ENCODE measurements around the gene FAAP20.

Gene FAAP20

DNA sequence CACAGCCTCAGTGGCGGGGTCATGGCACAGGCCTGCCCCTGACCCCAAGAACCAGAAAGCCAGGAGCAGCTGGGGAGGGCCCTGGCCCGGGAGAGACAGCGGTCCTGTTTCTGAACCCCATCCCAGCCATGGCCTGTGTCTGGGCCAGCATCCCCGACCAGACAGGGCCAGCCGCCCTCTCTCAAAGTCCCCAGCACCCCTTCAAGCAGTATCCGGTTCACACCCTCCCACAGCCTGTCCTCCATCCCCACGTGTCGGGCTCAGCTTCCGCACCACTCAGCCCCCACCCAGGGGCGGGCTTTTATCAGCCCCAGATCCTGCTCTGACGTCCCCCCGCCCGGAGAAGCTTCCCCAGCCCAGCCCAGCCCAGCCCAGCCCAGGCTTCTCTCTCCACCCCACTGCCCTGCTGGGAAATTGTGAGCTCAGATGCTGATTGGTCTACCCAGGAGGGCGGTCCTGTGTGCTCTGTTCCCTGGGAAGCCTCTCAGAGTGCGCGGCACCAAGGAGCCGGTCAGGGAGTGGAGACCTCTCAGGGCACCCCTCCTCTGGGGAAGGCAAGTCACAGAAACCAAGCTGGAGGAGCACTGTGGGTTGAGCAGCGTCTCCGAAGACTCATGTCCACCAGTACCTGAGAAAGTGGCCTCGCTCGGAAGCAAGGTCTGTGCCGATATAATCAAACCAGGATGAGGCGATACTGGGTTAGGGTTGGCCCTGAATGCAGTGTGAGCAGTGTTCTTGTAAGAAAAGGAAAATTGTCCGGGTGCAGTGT is 4.7 kb upstream of the FAAP20 start:
- TF ChIP-seq BACH2 (CRISPR knock-in tag; IDR thresholded peaks at IDR 0.05; ENCODE audit: borderline replicate concordance) (no peak), ZNF70 (CRISPR knock-in tag; IDR thresholded peaks at IDR 0.05) (no peak), ZNF565 (CRISPR knock-in tag; conservative IDR thresholded peaks at IDR 0.05; ENCODE audit: low read depth) (no peak), PPARA (CRISPR knock-in tag; IDR thresholded peaks at IDR 0.05; ENCODE audit: borderline replicate concordance) (no peak), CSDC2 (CRISPR knock-in tag; IDR thresholded peaks at IDR 0.05) (no peak), ZFP30 (CRISPR knock-in tag; IDR thresholded peaks at IDR 0.05) (no peak), ZNF8 (CRISPR knock-in tag; IDR thresholded peaks at IDR 0.05) (no peak), RARB (CRISPR knock-in tag; IDR thresholded peaks at IDR 0.05) (no peak), ZFP3 (CRISPR knock-in tag; IDR thresholded peaks at IDR 0.05) (no peak), TOX (CRISPR knock-in tag; IDR thresholded peaks at IDR 0.05; ENCODE audit: borderline replicate concordance) (no peak), GLIS3 (CRISPR knock-in tag; IDR thresholded peaks at IDR 0.05) (no peak), ESRRG (CRISPR knock-in tag; IDR thresholded peaks at IDR 0.05) (no peak)
- TF ChIP-seq, protein P1, sequence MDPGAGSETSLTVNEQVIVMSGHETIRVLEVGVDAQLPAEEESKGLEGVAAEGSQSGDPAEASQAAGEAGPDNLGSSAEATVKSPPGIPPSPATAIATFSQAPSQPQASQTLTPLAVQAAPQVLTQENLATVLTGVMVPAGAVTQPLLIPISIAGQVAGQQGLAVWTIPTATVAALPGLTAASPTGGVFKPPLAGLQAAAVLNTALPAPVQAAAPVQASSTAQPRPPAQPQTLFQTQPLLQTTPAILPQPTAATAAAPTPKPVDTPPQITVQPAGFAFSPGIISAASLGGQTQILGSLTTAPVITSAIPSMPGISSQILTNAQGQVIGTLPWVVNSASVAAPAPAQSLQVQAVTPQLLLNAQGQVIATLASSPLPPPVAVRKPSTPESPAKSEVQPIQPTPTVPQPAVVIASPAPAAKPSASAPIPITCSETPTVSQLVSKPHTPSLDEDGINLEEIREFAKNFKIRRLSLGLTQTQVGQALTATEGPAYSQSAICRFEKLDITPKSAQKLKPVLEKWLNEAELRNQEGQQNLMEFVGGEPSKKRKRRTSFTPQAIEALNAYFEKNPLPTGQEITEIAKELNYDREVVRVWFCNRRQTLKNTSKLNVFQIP (CRISPR knock-in tag; IDR thresholded peaks at IDR 0.05; ENCODE audit: borderline replicate concordance, low read depth): no peak
- TF ChIP-seq, protein P2, sequence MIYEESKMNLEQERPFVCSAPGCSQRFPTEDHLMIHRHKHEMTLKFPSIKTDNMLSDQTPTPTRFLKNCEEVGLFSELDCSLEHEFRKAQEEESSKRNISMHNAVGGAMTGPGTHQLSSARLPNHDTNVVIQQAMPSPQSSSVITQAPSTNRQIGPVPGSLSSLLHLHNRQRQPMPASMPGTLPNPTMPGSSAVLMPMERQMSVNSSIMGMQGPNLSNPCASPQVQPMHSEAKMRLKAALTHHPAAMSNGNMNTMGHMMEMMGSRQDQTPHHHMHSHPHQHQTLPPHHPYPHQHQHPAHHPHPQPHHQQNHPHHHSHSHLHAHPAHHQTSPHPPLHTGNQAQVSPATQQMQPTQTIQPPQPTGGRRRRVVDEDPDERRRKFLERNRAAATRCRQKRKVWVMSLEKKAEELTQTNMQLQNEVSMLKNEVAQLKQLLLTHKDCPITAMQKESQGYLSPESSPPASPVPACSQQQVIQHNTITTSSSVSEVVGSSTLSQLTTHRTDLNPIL (CRISPR knock-in tag; IDR thresholded peaks at IDR 0.05; ENCODE audit: low read depth): no peak
- TF ChIP-seq, protein P3, sequence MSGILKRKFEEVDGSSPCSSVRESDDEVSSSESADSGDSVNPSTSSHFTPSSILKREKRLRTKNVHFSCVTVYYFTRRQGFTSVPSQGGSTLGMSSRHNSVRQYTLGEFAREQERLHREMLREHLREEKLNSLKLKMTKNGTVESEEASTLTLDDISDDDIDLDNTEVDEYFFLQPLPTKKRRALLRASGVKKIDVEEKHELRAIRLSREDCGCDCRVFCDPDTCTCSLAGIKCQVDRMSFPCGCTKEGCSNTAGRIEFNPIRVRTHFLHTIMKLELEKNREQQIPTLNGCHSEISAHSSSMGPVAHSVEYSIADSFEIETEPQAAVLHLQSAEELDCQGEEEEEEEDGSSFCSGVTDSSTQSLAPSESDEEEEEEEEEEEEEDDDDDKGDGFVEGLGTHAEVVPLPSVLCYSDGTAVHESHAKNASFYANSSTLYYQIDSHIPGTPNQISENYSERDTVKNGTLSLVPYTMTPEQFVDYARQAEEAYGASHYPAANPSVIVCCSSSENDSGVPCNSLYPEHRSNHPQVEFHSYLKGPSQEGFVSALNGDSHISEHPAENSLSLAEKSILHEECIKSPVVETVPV (CRISPR knock-in tag; IDR thresholded peaks at IDR 0.05): no peak
- ATAC-seq: no peak

DNA sequence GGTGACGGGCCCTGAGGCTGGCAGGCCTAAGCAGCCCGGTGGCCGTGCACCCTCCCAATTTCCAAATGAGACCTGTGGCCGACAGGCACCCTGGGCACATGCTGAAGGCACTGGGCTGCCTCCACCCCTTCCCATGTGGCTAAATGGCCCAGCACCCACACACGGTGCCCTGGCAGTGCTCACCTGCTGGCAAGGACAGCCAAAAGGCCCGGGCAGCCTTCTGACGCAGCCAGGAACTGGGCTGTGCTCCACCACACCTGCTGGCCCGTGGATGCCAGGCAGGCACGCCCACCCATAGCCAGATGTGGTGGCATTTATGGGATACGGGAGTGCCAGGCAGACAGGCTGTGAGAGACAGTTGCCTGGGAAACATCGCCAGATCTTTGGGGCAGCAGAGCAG is 4.0 kb upstream of the FAAP20 start:
- ATAC-seq: no peak
- TF ChIP-seq, protein P1 (CRISPR knock-in tag; IDR thresholded peaks at IDR 0.05; ENCODE audit: borderline replicate concordance, low read depth): no peak
- TF ChIP-seq, protein P3 (CRISPR knock-in tag; IDR thresholded peaks at IDR 0.05): no peak
- TF ChIP-seq ZNF8 (CRISPR knock-in tag; IDR thresholded peaks at IDR 0.05): no peak
- TF ChIP-seq ZC3H10 (CRISPR knock-in tag; IDR thresholded peaks at IDR 0.05): no peak
- no peak for TF ChIP-seq ZNF565 (CRISPR knock-in tag; conservative IDR thresholded peaks at IDR 0.05; ENCODE audit: low read depth)

DNA sequence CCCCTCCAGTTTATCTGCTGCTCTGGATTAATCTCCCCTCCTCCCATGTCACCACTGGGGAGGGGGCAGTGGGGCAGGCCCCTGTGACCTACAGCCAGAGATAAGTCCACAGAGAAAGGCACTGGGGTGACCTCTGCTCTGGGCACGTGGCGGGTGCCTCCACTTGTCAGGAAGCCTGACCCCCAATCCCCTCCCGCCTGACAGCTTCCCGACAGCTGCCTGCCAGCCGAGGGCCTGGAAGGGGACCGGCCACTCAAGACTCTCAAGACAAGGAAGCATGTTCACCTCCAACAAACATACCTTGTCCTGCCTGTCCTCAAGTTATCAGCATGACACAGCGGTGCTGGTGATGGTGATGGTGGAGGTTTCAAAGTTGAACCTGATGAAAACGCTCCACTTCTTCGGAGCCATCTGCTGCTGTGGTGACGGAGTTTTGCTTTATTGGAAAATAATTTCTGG is 3.2 kb upstream of the FAAP20 start:
- ATAC-seq: no peak
- no peak for TF ChIP-seq ZFP3 (CRISPR knock-in tag; IDR thresholded peaks at IDR 0.05)
- no peak for TF ChIP-seq TOX (CRISPR knock-in tag; IDR thresholded peaks at IDR 0.05; ENCODE audit: borderline replicate concordance)
- TF ChIP-seq ESRRG (CRISPR knock-in tag; IDR thresholded peaks at IDR 0.05): no peak
- no peak for TF ChIP-seq ZNF8 (CRISPR knock-in tag; IDR thresholded peaks at IDR 0.05)
- TF ChIP-seq ZNF70 (CRISPR knock-in tag; IDR thresholded peaks at IDR 0.05): no peak
- no peak for TF ChIP-seq SNAI2 (CRISPR knock-in tag; IDR thresholded peaks at IDR 0.05)
- no peak for TF ChIP-seq CSDC2 (CRISPR knock-in tag; IDR thresholded peaks at IDR 0.05)
- no peak for TF ChIP-seq TCF4 (CRISPR knock-in tag; IDR thresholded peaks at IDR 0.05; ENCODE audit: borderline replicate concordance)
- no peak for TF ChIP-seq ZNF565 (CRISPR knock-in tag; conservative IDR thresholded peaks at IDR 0.05; ENCODE audit: low read depth)
- no peak for TF ChIP-seq BACH2 (CRISPR knock-in tag; IDR thresholded peaks at IDR 0.05; ENCODE audit: borderline replicate concordance)
- TF ChIP-seq, protein P1 (CRISPR knock-in tag; IDR thresholded peaks at IDR 0.05; ENCODE audit: borderline replicate concordance, low read depth): no peak
- no peak for TF ChIP-seq OSR1 (CRISPR knock-in tag; IDR thresholded peaks at IDR 0.05)
- TF ChIP-seq RARB (CRISPR knock-in tag; IDR thresholded peaks at IDR 0.05): no peak
- TF ChIP-seq, protein P3 (CRISPR knock-in tag; IDR thresholded peaks at IDR 0.05): no peak
- no peak for TF ChIP-seq PPARA (CRISPR knock-in tag; IDR thresholded peaks at IDR 0.05; ENCODE audit: borderline replicate concordance)
- TF ChIP-seq ZC3H10 (CRISPR knock-in tag; IDR thresholded peaks at IDR 0.05): no peak
- TF ChIP-seq ISL1 (CRISPR knock-in tag; IDR thresholded peaks at IDR 0.05): no peak
- TF ChIP-seq, protein P4, sequence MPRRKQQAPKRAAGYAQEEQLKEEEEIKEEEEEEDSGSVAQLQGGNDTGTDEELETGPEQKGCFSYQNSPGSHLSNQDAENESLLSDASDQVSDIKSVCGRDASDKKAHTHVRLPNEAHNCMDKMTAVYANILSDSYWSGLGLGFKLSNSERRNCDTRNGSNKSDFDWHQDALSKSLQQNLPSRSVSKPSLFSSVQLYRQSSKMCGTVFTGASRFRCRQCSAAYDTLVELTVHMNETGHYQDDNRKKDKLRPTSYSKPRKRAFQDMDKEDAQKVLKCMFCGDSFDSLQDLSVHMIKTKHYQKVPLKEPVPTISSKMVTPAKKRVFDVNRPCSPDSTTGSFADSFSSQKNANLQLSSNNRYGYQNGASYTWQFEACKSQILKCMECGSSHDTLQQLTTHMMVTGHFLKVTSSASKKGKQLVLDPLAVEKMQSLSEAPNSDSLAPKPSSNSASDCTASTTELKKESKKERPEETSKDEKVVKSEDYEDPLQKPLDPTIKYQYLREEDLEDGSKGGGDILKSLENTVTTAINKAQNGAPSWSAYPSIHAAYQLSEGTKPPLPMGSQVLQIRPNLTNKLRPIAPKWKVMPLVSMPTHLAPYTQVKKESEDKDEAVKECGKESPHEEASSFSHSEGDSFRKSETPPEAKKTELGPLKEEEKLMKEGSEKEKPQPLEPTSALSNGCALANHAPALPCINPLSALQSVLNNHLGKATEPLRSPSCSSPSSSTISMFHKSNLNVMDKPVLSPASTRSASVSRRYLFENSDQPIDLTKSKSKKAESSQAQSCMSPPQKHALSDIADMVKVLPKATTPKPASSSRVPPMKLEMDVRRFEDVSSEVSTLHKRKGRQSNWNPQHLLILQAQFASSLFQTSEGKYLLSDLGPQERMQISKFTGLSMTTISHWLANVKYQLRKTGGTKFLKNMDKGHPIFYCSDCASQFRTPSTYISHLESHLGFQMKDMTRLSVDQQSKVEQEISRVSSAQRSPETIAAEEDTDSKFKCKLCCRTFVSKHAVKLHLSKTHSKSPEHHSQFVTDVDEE (CRISPR knock-in tag; IDR thresholded peaks at IDR 0.05): no peak

Measured in SK-N-SH treated with all-trans-retinoic acid at 6 μM for 48 hours (cell line).